GM12892 (cell line): ENCODE results near the gene VLDLR.

Experiments
- POLR2A ChIP-seq: IDR thresholded peaks from 2 replicates; pipeline ENCODE4 v1.6.1; 2011; ENCODE audit warnings: low read depth, low read length, control low read depth
- POLR2AphosphoS5 ChIP-seq: IDR thresholded peaks from 2 replicates; pipeline ENCODE4 v1.6.1; 2011; ENCODE audit warnings: low read depth, low read length, control low read depth
- TAF1 ChIP-seq: IDR thresholded peaks from 2 replicates; pipeline ENCODE4 v1.6.1; 2011; ENCODE audit warnings: low read depth, mild to moderate bottlenecking, control low read depth, low read length, borderline replicate concordance

GRCh38 chr9:2691212-2691611, 69.6 kb downstream of the VLDLR start:
- no peak for TF ChIP-seq POLR2A
- TF ChIP-seq POLR2AphosphoS5: no peak
- TF ChIP-seq TAF1: no peak
